ENCODE results near the gene BMP2K.
"Not testable (repeated sequence)": the region's sequence is repeated elsewhere in the genome, so short reads cannot be mapped to it uniquely, and the experiment has no call there.

The BMP2K gene

DNA sequence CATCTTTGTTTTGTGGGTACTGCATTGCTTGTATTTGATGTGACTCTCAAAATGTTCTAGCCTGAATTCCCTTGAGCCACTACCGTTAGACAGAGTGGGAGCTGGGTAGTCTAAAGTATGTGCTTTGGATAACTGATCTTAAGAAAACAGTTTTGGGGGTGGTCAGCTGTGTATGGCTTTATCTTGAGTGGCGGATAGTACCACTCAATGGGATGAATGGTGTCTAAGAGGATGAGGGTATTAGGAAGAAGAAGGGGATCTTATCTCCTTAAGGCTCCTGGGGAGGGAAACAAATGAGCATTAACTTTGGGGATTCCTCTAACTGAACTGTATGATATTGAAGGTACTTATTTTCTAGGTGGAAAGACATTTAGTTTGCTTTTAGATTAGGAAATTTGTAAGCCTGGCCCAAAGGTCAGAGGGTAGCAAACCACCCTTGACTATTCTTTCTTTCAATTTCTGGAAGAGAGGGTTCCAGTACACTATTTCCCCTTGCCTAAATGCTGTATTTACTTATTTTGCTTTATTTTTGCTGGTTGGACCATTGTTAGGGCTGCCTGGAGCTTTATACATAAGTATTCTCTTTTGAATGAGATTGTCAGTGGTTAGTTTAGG lies 11.3 kb downstream of the BMP2K start:
- H3K27ac ChIP-seq: no peak overlapping the region
- no peak for DNase-seq (ENCODE audit: low read depth, low spot score)

DNA sequence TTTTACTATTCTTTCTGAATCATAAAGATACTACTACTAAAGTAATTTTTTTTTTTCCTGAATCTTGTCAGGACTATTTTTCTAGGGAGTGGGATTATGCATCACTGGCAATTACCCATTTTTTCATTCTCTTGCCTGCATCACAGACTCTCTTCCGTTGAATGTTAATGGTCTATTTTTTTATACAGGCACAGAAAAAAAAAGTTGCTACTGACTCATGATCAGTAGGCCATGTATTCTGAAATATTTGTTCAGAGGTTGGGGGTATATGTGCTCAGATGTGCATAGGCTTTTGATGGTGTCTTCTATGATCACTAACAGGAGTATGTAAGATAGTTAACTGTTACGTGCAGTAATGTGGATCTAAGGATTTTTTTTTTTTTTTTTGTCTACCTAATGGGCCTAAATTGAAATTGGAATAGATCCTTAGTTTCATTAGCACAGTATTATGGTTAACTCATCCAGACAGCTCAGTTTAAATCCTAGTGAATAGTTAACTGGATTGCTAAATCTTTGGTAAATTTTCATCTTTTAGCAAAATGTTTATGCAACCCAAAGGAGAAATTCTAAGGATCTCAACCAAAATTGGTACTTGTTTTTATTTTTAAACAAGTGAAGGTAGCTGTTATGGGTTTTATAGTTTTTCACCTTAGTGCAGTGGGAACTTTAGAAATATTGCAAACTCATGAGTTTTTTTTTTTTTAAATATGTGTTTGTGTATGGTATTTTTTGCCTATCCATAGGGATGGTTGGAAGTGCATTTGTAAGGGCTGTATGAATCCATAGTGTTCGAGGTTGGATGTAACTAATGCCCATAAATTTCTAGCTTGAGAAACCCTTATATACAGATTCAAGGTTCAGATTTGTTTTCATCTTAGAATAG lies 12.1 kb downstream of the BMP2K start:
- no peak for DNase-seq (ENCODE audit: low read depth, low spot score)
- no peak overlapping the region for H3K27ac ChIP-seq

- not testable (repeated sequence) for DNase-seq (ENCODE audit: low read depth, low spot score); H3K27ac ChIP-seq
These were observed 19.7 kb downstream of the BMP2K start for GRCh38 chr4:78795594-78796416.

GRCh38 chr4:78796526-78796925 lies 20.4 kb downstream of the BMP2K start:
- H3K27ac ChIP-seq: no peak overlapping the region
- no peak for DNase-seq (ENCODE audit: low read depth, low spot score)

- no peak overlapping the region for H3K27ac ChIP-seq
- DNase-seq (ENCODE audit: low read depth, low spot score): no peak
These were observed 21.7 kb downstream of the BMP2K start for GRCh38 chr4:78797777-78798284.

DNA sequence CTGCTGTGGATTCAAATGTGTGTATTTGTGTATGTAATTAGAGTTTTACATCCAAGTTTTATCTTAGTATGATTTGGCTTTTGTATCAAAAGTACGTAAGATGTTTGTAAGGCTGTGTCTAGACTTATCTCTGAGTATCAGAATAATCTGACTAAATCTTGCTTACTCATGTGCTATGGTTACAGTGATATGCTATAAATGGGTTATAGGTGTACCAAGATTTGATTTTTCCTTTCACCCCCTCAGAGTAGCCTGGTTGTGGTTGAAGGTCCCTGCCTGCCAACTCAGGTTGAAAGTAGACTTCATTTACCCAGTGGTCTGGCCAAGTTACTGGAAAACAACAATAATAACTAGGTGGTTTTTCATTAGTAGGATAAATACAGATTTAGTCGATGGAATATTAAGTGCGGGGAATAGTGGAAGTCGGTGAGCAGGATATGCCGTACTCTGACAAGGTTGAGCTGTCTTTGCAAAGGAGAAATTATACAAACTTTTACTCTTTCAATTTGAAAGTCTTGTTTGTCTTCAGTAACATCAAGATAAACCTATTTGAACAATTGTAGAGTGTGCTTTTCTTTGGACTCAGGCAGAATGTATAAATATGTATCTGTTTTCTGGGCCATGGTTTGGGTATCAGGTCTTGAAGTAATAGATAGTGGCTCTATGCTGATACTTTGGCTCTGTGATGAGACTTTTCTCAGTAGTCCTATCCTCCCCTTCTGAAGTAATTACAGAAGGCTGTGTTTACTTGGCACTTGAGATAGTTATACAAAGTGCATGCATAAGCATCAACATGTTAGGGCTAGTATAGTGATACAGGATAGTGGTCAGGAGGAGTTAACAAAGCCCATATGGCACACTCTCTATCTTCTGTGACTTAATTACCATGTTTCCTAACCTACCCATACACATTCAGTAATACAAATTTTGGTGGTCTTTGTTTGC lies 23.7 kb downstream of the BMP2K start:
- peak overlapping the region; percentile 24 for H3K27ac ChIP-seq
- peak; percentile 49 for DNase-seq (ENCODE audit: low read depth, low spot score)

DNA sequence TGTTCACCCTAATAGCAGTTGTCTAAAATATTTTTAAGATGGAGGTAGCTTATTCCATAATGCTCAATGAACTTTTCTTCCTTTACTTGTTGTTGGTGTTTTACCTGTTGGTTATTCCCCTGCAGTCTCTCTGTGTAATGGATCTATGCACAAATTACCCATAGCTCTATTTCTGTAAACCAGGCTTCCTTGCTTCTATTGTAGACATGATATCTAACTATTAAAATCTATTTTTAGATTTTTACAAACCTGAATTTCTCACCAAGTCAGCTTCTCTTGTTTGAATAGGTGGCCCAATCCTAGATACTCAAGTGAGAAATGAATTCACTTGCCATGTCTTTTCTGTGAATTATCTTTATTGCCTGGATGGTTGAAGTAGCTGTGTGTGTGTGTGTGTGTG lies 24.8 kb downstream of the BMP2K start:
- no peak overlapping the region for H3K27ac ChIP-seq
- DNase-seq (ENCODE audit: low read depth, low spot score): no peak

DNA sequence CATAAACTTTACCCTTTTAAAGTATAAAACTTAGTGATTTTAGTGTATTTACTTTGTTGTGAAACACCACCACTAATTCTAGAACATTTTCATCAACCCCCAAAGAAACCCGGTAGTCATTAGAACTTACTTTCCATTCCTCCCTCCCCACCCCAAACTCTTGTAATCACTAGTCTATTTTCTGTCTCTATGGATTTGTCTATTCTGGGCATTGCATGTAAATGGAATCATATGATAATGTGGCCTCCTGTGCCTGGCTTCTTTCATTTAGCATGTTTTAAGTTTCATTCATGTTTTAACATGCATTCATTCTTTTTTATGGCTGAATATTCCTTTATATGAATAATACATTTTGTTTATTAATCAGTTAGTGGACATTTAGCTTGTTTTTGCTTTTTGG lies 27.8 kb downstream of the BMP2K start:
- no peak for DNase-seq (ENCODE audit: low read depth, low spot score)
- no peak overlapping the region for H3K27ac ChIP-seq

GRCh38 chr4:78806943-78807460 lies 30.9 kb downstream of the BMP2K start:
- DNase-seq (ENCODE audit: low read depth, low spot score): no peak
- H3K27ac ChIP-seq: no peak overlapping the region

- DNase-seq (ENCODE audit: low read depth, low spot score): no peak
- no peak overlapping the region for H3K27ac ChIP-seq
These were observed 33.1 kb downstream of the BMP2K start for GRCh38 chr4:78809295-78809694.

DNA sequence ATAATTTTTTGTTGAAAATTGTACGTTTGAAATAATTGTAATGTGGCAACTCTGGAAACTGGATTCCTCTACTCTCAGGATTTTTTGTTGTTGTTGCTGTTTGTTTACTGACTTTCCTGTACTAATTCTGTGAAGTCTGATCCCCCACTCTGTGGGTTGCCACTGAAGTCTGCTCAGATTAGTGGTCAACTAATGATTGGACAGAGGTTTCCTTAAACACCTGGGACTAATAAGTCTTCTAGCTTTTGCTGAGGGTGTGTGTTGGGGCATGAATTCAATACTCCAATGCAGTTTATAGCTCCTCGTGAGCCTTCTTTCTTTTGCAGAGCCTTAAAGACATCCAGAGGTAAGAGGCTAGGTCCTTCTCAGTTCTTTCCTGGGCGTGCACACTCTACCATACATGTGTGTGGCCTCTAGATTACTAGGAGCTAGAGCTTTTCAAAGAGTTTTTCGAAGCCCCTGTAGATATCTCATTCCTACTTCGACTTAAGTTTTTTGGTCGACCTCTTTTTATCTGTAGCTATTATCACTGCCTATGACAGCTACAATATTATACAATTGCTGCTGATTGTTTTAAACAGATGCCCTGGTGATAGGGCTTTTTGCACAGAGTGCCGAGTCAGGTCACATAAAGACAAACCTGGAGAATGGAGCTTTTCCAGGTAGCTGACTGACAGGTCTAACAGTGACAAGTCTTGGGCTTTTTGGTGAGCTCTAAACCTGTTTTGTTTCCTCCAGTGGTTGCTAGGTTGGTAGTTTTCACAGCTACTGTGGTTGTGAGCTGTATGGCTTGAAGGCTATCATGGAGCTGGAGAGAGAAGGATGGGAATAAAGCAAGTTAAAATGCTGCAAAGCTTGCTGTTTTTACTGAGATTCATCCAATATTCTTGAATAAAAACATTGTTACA lies 34.0 kb downstream of the BMP2K start:
- no peak for DNase-seq (ENCODE audit: low read depth, low spot score)
- no peak overlapping the region for H3K27ac ChIP-seq

GRCh38 chr4:78811034-78811433 lies 34.9 kb downstream of the BMP2K start:
- no peak for DNase-seq (ENCODE audit: low read depth, low spot score)
- H3K27ac ChIP-seq: no peak overlapping the region

DNA sequence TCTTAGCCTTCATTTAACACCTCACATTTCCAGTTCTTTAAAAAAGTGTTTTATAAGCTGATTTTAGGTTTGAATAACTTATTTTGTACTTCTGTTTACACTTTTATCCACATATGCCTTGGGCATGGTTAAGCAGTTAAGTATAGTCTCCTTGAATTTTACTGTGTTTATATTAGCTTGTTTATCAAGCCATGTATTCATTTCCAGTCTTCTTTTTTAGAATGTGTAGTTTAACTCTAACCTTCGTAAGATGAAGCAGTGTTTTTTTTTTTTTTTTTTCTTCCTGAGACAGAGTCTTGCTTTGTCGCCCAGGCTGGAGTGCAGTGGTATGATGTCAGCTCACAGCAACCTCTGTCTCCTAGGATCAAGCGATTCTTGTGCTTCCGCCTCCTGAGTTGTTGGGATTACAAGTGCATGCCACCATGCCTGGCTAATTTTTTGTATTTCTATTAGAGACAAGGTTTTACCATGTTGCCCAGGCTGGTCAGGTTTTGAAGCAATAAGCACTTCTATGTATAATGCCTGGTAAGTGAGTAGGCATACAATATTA lies 42.5 kb downstream of the BMP2K start:
- no peak for DNase-seq (ENCODE audit: low read depth, low spot score)
- no peak overlapping the region for H3K27ac ChIP-seq

GRCh38 chr4:78824001-78824400 lies 47.9 kb downstream of the BMP2K start:
- no peak overlapping the region for H3K27ac ChIP-seq
- DNase-seq (ENCODE audit: low read depth, low spot score): no peak

GRCh38 chr4:78827191-78827590 lies 51.0 kb downstream of the BMP2K start:
- no peak for DNase-seq (ENCODE audit: low read depth, low spot score)

DNA sequence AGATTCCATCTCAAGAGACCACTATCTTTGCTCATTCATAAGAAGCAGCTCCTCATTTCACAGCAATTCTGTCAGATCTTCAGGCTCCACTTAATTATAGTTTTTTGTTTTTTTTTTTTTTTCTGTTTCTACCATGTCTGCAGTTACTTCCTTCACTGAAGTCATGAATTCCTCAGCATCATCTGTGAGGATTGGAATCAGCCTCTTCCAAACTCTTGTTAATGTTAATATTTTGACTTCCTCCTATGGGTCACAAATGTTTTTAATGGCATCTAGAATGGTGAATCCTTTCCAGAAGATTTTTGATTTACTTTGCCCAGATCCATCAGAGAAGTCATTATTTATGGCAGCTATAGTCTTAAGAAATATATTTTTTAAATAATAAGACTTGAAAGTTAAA lies 53.1 kb downstream of the BMP2K start:
- no peak for DNase-seq (ENCODE audit: low read depth, low spot score)

More at GRCh38 chr4:78827191-78827590, 51.0 kb downstream of the BMP2K start:
- no peak overlapping the region for H3K27ac ChIP-seq

GRCh38 chr4:78839676-78840075 lies 63.5 kb downstream of the BMP2K start:
- H3K27ac ChIP-seq; DNase-seq (ENCODE audit: low read depth, low spot score): not testable (repeated sequence)

More for the DNA sequence above, 53.1 kb downstream of the BMP2K start:
- H3K27ac ChIP-seq: no peak overlapping the region

- H3K27ac ChIP-seq; DNase-seq (ENCODE audit: low read depth, low spot score): not testable (repeated sequence)
These were observed 64.1 kb downstream of the BMP2K start for GRCh38 chr4:78840286-78840685.

Measured in epithelial cell of prostate (primary cell).